ENCODE data around the gene PPM1H. TPM values are rescaled to one million over a fixed set of nuclear protein-coding genes. Genes with fewer than 3 reads are reported as not detected.

PPM1H gene
- total and polyA plus RNA-seq, 11 donors, result 1.3 to 9.6 (median 4.9) TPM

DNA sequence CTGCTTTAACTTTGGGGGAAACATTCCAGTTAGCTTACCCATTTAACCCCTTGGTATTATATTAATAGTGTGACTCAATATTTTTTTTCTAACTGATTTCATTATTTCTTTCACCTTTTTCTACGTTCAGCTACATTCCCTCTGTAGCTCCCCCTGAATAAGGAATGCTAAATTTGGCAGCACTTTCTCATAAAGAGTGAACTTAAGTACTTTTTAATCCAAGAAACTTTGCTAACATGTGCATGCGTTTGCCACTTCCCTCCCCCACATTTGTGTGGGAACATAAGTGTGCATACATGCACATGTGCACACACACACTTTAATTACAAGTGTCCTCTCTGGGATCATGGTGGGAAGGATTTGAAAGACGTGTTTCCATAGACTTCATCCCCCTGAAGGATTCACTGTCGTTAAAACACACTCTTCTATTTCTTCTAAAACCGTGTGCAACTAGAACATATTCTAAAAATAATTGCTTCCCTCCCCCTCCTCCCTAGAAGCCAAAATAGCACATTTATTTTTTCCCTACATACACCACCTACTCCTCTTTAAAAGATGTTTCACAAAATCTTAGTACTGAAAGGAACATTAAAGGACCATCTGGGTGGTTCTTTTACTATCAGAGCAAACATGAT lies 142.6 kb downstream of the PPM1H start:
- TF ChIP-seq POLR2A (IDR thresholded peaks at IDR 0.05), result no peak
- TF ChIP-seq, protein P1, sequence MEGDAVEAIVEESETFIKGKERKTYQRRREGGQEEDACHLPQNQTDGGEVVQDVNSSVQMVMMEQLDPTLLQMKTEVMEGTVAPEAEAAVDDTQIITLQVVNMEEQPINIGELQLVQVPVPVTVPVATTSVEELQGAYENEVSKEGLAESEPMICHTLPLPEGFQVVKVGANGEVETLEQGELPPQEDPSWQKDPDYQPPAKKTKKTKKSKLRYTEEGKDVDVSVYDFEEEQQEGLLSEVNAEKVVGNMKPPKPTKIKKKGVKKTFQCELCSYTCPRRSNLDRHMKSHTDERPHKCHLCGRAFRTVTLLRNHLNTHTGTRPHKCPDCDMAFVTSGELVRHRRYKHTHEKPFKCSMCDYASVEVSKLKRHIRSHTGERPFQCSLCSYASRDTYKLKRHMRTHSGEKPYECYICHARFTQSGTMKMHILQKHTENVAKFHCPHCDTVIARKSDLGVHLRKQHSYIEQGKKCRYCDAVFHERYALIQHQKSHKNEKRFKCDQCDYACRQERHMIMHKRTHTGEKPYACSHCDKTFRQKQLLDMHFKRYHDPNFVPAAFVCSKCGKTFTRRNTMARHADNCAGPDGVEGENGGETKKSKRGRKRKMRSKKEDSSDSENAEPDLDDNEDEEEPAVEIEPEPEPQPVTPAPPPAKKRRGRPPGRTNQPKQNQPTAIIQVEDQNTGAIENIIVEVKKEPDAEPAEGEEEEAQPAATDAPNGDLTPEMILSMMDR (IDR thresholded peaks at IDR 0.05), result no peak
- no peaks in the 10 kb centered on the region for H3K9me3 ChIP-seq
- peaks cover 0 to 51% (median 15%) of the 10 kb centered on the region in 12 donors for H3K4me1 ChIP-seq
- H3K27ac ChIP-seq, result peak overlapping the region in 1 of 12 donors; percentile 25
- no peaks in the 10 kb centered on the region for H3K27me3 ChIP-seq
- DNase-seq (no peak), ATAC-seq (no peak)
- intact Hi-C loops (cut with DNase I), result loop anchor here in 8 of 10 donors (2.0 to 10.0 kb wide), 6 partner anchors 95 to 355 kb away; no protein-coding TSS in a partner anchor
- H3K4me3 ChIP-seq, result no peak overlapping the region
- H3K36me3 ChIP-seq, result no peaks in the 10 kb centered on the region
- 36 to 48% (median 39%) methylated on average over 5 of the region's 5 CpGs for WGBS, 4 donors

DNA sequence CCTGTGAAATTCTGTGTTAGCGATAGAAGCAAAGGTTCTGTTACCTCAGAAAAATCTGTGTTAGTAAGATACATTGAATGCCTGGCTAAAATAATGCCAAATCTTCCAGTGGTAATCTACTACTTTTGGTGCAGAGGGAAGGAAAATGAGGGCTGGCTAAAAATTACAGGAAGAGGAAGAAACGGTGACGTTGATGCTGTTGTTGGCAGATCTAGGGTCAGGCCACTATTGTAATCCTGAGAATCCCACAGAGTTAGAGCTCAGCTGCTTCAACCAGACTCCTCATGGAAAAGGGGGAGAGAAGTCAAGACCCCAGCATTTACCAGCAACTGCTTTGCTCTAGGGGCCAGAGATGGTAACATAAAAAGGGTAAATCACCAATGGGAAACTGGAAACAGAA lies 145.1 kb downstream of the PPM1H start:
- WGBS, 4 donors, result 62 to 76% (median 74%) methylated on average over 3 of the region's 3 CpGs
- intact Hi-C loops (cut with DNase I), result loop anchor here in 9 of 10 donors (5.0 to 10.0 kb wide), 8 partner anchors 55 to 353 kb away; no protein-coding TSS in a partner anchor
- no peak for DNase-seq
- Histone ChIP-seq H3K4me3 (no peak overlapping the region), H3K36me3 (no peaks in the 10 kb centered on the region), H3K27me3 (no peaks in the 10 kb centered on the region), H3K9me3 (no peaks in the 10 kb centered on the region), H3K4me1 (peaks cover 0 to 73% (median 28%) of the 10 kb centered on the region in 12 donors), H3K27ac (peak overlapping the region; percentile 28 to 89 (median 54))
- ATAC-seq, result peak in 1 of 4 donors; percentile 60
- no peak for TF ChIP-seq POLR2A (IDR thresholded peaks at IDR 0.05)
- TF ChIP-seq, protein P1 (IDR thresholded peaks at IDR 0.05), result no peak

DNA sequence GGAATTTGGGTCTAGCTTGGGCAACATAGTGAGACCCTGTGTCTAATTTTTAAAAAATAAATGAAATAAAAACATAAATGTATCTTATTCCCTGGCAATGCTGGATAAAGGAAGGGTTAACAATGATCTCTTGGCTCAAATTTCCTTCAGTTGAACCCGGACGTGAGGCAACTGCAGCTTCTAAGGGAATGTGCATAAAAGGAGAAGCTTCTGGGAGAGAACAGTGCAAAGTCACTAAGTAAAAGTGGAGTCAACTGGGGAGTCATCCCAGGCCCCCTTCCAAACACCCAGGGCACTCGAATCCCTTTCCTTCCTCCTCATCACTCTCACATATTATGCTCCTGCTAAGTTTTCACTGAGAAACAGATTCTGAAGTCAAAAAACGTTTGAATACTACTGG lies 147.3 kb downstream of the PPM1H start:
- DNase-seq (no peak), ATAC-seq (no peak)
- Histone ChIP-seq H3K4me3 (no peak overlapping the region), H3K27ac (peak overlapping the region in 8 of 12 donors; percentile 37 to 85 (median 78)), H3K36me3 (no peaks in the 10 kb centered on the region), H3K4me1 (peaks cover 0 to 74% (median 25%) of the 10 kb centered on the region in 12 donors), H3K9me3 (no peaks in the 10 kb centered on the region), H3K27me3 (no peaks in the 10 kb centered on the region)
- intact Hi-C loops (cut with DNase I), result loop anchor here in 3 of 10 donors (5.0 to 10.0 kb wide), 3 partner anchors 53 to 85 kb away; no protein-coding TSS in a partner anchor
- 30 to 49% (median 41%) methylated on average over 4 of the region's 4 CpGs for WGBS, 4 donors
- TF ChIP-seq, protein P1 (IDR thresholded peaks at IDR 0.05), result no peak
- no peak for TF ChIP-seq POLR2A (IDR thresholded peaks at IDR 0.05)

DNA sequence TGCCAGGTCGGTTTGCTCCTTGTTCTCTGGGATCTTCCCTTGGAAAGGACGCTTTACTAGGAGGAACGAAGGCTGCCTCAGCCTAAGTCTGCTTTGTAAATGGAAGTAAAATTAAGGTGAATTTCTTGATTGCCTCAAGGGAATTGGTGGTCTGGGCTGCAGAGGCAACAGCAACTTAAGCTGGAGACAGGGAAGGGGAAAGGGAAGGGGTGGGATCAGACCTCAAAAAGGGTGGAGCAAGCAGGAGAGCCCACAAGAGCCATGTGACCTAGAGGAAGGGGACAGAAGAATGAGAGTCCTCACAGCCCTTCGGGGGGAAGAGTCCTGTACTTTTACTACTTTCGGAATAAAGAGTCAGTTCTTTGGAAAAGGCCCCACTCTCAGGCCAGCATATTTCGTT lies 147.9 kb downstream of the PPM1H start:
- Histone ChIP-seq H3K27ac (peak overlapping the region in 11 of 12 donors; percentile 73 to 89 (median 79)), H3K4me3 (no peak overlapping the region), H3K27me3 (no peaks in the 10 kb centered on the region), H3K9me3 (no peaks in the 10 kb centered on the region), H3K36me3 (no peaks in the 10 kb centered on the region), H3K4me1 (peaks cover 0 to 70% (median 23%) of the 10 kb centered on the region in 12 donors)
- DNase-seq, result no peak
- WGBS, 4 donors, result 84 to 89% (median 86%) methylated on average over 6 of the region's 6 CpGs
- intact Hi-C loops (cut with DNase I), result loop anchor here in 3 of 10 donors (5.0 to 10.0 kb wide), 3 partner anchors 52 to 85 kb away; no protein-coding TSS in a partner anchor
- no peak for ATAC-seq
- TF ChIP-seq, protein P1 (IDR thresholded peaks at IDR 0.05), result no peak
- no peak for TF ChIP-seq POLR2A (IDR thresholded peaks at IDR 0.05)

All from heart left ventricle (tissue), 16 donors.